NCI-H187 treated with DMSO at 0.1 percent for 48 hours (cell line): ENCODE results near the gene ANKRD2.
A peak's percentile ranks its signal among the peaks of the same experiment; 100 is the strongest.

Experiments
- DNase-seq: peaks from one replicate; lab custom pipeline; 2025; lab: John Stamatoyannopoulos, UW

ANKRD2 gene

DNA sequence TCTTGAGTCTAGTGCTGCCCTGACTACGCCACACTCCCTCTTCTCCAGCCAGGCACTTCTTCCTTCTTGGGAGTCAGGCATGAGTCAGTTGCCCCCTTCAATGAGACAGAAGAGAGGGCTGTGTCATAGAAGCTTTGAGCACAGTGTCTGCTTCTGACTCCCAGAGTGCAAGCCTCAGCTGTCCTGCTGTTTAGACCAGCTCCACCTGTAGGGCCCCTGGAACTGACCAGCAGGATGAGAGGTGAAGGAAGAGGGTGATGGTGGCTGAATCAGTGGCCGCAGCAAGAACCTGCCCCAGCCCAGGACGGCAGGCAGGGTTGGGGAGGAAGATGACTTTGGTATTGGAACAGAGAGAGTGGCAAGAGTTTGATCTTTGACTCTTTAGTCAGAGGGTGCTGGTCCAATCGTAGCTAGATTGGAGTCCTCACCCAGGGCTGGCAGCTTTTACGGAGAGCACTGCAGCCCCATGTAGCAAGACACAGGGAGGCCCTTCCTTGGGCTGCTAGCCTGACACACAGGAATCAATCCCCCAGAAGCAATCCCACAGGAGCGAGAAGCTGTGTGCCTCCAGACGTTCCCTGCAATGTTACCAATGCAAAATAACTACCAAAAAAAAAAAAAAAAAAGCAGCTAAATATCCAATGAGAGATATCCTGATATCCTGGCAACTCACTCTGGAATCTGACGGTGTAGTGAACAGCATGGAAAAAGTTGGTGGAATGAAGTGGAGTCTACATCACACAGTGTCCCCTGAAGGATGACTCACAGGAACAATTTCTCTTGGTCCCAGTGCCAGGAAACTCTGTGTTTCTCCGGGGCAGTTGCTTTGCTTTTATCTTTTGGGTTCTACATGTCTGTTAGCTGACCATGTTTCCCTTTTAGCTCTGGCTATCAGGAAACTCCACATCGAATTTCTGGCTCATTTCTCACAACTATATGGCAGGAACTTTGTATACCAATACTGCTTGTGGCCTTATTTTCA, 23.8 kb downstream of the ANKRD2 start:
- no peak for DNase-seq

DNA sequence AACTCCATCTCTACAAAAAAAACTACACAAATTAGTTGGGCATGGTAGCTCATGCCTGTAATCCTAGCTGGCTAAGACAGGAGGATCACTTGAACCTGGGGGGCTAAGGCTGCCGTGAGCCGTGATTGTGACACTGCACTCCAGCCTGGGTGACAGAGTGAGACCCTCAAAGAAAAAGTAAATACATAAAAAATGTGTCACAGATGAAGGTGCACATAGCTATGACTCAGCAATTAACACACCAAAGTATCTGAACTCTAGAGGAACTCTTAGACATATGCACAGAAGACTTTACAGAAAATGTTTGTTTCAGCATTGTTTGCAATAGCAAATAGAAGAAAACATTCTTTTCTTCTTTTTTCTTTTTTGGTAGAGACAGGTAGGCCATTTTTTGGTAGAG, 25.2 kb downstream of the ANKRD2 start:
- DNase-seq: no peak

DNA sequence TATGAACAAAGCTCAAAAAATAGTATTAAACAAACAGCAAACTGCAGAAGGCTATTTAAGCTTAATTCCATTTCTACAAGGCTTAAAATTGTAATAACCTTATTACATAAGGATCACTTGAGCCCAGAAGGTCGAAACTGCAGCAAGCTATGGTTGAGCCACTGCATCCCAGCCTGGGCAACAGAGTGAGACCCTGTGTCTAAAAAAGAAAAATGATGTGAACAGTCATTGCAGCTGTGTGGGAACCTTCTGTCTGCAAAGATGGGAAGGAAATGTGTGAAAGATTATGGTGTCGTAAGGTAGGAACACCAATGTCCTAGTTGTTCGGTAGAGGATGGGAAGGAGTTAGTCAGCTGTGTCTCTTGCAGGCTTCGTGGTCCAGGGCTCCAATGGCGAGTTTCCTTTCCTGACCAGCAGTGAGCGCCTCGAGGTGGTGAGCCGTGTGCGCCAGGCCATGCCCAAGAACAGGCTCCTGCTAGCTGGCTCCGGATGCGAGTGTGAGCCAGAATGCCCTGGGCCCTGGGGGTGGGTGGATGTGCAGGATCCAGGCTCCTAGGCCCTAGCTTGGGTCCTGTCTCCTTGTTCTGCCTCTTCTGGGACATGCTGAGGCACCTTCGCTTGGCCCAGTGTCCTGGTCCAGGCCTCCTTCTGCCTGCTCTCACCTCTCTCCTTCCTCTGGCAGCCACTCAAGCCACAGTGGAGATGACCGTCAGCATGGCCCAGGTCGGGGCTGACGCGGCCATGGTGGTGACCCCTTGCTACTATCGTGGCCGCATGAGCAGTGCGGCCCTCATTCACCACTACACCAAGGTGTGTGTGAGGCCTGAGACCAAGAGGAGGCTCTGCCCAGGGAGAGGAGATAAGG, 26.1 kb downstream of the ANKRD2 start:
- no peak for DNase-seq

DNA sequence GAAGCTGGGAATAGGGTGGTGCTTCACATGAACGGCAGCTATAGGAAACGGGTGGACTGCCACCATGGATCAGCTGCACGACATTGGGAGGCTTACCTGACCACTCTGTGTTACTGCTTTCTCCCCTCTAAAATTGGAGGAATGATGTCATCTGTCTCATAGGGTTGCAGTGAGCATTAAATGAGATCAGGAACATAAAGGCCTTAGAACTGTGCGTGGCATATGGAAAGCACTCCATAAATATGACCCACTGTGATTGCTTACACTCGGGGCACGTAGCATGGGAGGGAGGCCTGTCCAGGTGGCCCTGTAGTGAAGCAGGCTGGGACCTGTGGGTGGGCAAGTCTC, 26.7 kb downstream of the ANKRD2 start:
- no peak for DNase-seq

DNA sequence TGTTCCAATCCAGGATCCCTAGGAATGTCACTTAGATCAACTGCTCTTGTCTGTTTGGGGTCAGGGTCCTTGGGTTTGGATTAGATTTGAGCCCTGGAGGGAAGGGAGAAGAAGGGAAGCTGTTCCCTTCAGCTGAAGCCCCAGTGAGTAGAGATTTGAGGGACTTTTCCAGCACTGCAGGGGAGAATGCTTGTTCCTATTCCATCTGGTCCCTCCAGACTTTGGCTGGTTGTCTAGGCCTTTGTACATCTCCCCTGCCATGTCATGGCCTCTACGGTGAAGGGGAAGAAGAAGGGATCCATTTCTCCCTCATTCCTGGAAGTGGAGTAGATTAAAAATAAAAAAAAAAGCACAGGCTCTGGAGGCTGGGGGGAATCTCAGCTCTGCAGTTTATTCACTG, 28.0 kb downstream of the ANKRD2 start:
- DNase-seq: no peak

DNA sequence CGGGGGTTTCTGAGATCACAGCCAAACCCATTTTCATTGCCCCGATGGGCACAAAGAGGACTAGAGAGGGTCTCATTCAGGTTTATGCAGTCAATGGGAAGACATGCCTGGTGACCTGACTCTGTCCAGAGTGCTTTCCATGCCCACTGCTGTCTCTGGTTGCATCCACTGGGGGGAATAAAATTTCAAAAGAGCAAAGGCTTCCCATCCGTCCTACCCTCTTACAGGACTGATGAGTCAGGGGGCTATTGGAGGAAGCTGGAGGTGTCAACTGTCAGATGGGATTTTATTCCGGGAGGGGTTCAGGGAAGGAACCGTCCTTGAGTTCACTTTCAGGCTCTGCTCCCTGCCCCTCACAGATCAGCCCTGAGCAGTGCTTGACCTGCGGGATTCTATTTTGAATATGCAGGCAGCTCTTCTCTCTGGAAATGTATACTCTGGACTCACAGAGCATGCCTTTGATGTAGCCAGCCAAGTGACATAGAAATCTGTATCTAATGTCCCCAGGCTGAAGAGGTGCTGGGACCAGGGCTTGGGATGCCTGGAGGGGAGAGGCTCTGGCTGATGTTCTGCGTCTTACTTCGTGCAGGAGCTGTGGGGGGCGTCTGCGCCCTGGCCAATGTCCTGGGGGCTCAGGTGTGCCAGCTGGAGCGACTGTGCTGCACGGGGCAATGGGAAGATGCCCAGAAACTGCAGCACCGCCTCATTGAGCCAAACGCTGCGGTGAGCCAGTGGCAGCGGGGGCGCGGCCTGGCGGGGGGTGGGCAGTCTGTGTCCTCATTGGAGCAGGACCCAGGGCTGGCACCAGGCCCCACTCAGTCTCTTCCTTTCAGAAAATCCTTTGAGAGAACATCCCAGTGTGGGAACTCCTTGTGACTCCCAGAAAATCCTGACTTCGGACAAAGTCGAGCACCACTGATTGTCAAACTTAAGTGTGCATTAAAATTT, 29.0 kb downstream of the ANKRD2 start:
- no peak for DNase-seq

DNA sequence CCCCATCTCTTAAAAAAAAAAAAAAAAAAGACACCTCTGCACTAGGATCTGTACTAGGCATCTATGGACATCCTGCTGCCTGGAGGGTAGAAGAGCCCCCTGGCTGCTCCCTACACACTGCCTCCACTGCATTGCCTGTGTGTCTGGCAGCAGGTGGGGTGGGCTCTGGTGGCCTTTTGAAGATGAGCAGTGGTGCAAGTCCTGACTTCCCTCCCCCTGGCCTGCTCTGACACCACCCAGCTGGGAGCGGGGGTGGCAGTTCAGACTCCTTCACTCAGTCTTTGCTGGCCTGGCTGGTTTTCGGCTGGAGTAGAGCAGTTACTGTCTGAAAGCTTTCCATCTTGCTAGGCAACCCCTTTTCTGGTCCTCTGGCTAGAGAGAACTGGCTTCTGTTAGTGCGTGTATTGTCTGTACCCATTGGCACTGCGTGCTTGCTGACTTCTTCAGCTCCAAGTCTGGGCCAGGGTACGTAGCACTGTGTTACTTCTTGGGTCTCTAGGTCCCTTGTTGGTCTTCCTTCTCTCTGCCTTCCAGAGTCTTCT, 34.6 kb downstream of the ANKRD2 start:
- no peak for DNase-seq

DNA sequence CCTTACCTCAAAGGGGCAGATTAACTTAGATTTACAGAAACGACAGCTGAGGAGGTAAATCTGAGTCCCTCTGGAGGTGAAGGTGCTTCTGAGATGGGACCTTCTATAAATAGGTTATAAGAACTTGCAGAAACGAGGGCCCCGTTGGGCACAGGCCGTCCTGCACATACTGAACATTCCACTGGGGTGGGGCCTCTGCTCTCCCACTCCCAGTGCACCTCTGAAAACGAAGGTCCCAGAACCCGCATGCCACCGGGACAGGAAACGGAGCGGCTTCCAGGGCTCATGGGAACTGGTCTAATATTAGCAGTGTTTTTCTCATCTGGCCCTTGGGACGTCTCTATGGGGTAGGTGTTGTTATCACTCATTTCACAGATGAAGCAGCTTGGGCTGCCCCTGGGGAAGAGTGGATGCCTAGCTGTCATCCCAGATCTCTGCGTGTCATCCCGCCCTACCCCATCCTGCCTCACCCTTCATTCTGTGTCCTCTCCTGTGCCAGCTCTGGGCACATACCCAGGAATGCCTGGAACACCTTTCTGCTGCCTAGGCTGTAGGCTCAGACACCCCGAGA, 36.5 kb downstream of the ANKRD2 start:
- DNase-seq: no peak

DNA sequence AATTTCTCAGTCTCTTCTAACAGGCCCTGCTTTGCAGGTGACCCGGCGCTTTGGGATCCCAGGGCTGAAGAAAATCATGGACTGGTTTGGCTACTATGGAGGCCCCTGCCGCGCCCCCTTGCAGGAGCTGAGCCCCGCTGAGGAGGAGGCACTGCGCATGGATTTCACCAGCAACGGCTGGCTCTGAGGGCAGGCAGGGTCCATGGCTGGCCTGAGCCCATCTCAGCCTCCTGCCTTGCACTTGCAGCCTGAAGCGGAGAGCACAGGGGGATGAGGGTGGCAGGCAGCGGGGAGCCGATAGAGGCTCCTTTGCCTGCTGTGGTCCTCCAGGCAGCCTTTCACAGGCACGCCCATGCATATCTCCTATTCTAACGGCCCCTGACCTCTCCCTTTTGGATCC, 38.9 kb downstream of the ANKRD2 start:
- DNase-seq: no peak

DNA sequence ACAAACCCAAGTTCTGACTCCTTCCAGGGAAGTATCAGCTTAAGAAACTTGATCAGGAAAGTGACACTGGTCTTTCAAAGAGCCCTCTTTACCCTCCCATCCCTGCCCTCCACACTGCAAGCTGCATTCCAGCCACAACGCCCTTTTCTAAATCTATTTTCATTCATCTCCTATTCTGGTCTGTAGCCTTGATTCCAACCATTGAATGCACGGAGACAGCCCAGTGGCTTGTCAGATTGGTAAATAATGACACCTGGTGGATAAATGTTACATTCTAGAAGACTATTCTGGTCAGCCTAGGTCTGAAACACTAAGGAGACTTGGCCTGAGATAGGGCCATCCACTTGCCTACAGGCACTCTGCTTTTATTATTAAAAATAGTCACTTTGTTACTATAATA, 39.8 kb downstream of the ANKRD2 start:
- no peak for DNase-seq

DNA sequence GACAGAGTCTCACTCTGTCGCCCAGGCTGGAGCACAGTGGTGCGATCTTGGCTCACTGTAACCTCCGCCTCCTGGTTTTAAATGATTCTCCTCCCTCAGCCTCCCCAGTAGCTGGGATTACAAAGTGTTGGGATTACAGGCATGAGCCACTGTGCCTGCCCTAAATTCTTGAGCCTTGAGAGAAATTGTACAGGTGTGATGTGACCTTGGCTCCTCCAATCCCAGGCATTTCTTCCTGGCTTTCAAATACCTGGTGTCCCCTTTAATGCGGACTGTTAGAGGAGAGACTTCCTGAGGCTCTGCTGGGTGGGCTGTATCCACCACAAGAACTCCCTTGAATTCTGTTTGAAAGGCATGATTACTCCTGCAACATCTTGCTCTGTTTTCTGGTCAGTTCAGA, 45.7 kb downstream of the ANKRD2 start:
- no peak for DNase-seq

DNA sequence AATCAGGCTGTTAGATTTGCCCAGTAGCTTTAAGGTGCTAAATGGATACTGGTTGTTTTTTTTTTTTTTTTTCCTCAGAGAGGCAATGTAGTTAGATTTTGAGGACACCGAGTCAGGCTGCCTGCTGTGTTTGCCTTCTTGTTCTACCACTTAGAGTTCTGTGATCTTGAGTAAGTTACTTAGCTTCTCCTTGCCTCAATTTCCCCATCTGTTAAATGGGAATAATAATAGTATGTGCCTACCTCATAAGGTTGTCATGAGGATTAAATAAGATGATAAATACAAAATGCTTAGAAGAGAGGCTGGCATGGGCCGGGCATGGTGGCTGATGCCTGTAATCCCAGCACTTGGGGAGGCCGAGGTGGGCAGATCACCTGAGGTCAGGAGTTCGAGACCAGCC, 46.2 kb downstream of the ANKRD2 start:
- no peak for DNase-seq

DNA sequence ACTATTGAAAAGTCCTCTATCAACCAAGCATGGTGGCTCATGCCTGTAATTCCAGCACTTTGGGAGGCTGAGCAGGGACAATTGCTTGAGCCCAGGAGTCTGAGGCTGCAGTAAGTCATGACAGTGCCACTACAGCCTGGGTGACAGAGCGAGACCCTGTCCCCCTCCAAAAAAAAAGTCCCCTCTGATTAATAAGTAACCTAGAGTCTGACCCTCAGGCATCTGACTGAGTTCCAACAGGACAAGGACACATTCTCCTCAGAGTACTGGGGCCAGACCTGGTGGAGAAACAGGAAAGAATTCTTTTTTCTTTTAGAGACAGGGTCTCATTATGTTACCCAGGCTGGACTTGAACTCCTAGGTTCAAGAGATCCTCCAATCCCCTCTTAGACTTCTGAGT, 50.7 kb downstream of the ANKRD2 start:
- DNase-seq: no peak

DNA sequence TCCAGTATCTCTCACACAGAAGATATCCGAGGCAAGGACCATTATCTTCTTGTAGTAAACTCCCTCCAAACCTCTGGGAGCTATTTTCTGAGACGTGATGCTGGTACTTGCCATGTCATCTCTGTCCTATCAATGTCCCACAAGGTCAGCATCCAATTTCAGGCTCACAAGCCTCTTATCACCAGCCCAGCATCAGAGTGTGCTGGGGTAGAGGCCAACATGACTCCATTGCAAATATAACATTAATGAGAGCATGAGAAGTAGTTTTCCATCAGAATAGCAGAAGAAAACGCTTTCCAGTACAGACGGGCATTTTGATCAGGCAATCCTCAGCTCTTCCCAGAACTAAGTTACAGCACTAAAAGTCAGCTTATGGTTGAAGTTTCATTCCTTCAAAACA, 55.2 kb downstream of the ANKRD2 start:
- DNase-seq: no peak

DNA sequence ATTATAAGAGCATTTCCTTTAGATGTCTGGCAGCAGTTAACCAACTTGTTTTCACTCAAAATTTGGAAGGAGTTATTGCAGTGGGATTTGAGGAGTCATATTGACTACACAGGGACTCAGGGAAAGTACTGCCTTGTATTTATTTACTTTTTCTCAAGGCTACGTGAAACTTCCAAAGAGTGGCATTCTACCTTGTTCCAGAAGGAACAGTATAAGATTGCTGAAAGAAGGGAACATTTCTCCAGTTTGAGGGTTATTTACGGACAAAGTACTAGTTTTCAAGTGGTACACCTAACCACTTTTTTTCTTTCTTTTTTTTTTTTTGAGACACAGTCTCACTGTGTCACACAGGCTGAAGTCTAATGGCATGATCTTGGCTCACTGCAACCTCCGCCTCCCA, 55.6 kb downstream of the ANKRD2 start:
- DNase-seq: no peak

DNA sequence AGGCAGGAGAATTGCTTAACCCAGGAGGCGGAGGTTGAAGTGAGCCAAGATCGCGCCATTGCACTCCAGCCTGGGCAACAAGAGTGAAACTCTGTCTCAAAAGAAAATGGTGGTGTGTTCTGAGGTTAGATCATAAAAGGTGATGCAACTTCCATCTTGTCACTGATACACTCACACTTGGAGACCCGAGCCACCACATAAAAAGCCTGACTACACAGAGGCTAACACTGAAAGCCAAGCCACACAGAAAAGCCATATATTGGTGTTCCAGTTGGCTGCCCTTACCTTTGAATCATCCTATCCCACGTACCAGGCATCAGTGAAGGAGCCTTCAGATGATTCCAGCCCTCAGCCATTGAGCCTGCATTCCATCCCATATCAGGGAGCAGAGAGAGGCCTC, 56.7 kb downstream of the ANKRD2 start:
- DNase-seq: no peak

DNA sequence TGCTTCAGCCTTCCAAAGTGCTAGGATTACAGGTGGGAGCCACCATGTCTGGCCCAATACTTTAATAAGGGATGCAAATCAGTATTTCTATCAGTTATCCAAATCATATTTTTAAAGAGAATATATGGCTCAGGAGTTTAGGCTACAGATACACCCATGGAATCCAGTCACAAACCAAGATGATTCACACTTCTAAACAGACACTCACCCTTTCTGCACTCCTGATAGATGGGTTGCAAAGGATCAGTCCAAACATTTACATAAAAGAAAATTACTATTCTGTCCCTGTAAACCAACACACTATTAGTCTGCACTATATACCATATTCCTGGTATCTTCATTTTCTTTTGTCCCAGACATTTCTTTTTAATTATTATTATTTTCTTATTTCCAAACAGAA, 58.5 kb downstream of the ANKRD2 start:
- no peak for DNase-seq

DNA sequence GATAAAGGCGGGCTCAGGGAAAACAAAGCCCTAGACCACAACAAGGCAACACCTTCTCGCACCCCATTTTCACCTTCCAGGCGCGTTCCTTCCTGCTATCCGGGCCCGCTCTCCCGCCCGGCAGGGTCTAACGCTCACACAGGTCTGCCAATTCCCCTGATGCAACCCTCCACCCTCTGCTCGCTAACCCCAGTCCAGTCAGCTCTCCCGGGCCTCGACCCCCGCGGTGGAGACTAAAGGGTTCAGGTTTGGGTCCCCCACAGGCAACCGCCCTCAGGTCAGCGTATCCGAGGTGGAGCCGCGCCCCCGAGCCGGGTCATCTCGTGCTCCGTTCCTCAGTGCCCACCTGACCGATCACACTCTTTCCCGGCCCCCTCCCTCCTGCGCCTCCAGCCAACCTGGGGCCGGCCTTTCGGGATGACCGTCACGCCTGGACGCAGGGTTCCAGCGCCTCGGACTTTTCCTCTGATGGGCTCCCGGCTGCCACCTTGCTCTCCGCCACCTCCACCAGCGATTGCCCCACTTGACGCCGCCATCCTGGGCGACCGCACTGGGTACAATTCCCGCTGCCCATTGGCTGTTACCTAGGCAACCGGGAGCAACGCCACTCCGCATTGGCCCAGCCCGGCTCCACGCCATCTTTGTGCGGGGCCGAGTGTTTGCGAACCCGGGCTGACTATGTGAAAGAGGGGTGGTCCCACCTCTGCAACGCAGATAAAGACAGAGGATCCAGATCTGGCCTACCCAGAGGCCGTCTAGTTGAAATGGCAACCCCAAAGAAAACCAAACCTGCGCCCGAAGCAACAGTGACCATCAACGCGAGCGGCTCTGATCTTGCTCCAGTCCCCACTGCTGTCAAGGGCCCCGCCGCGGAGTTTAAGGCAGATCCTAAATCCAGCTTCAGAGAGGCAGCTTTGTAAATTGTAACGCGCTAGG, 60.6 kb downstream of the ANKRD2 start, which contains the start of gene MORN4:
Gene MORN4, minus strand, starts transcription at position 552 of the 936 bp plus-strand sequence. CDS start 13,847 bp downstream, outside the sequence.
- DNase-seq: peak; percentile 55
